ENCODE measurements around the gene TSPAN9.

Gene TSPAN9

DNA sequence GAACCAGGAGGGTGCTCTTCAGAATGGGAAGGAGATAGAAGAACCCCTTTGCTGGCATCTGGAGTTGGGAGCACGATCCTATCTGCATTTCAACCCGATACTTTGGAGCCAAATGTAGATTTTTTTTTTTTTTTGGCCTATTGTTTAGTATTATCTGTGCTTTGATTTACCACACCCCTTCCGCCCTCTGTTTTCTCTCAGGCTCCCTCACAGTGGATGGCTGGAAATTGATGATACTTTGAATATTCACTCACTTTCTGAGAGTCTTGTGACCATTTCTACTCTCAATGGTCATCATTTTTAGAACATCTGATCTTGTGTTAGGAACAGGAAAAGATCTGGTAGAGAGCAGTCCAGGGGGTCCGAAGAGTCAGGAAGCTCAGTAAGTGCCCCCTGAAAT lies 9.0 kb downstream of the TSPAN9 start:
- H3K9me3 ChIP-seq (ENCODE audit: low read depth, low read length), result no peaks in the 10 kb centered on the region
- TF ChIP-seq FOXP2 (optimal IDR thresholded peaks at IDR 0.05; ENCODE audit: control extremely low read depth, extremely low read length, insufficient read depth) (no peak), POLR2AphosphoS5 (IDR thresholded peaks at IDR 0.05; ENCODE audit: borderline replicate concordance, low read depth, low read length) (no peak), EZH2 (IDR thresholded peaks at IDR 0.05) (no peak)
- no peak for DNase-seq (ENCODE audit: low read depth, low spot score)
- H3K36me3 ChIP-seq (ENCODE audit: insufficient read depth, low read length), result no peaks in the 10 kb centered on the region; the same call in 1 of the 2 replicates
- H3K9ac ChIP-seq (ENCODE audit: insufficient read length), result no peak overlapping the region
- H3K27ac ChIP-seq, result no peak overlapping the region
- H3K4me3 ChIP-seq, result no peak overlapping the region

GRCh38 chr12:3086729-3087323 lies 9.6 kb downstream of the TSPAN9 start:
- H3K9ac ChIP-seq (ENCODE audit: insufficient read length), result no peak overlapping the region
- H3K27ac ChIP-seq, result no peak overlapping the region
- no peak overlapping the region for H3K4me3 ChIP-seq
- H3K9me3 ChIP-seq (ENCODE audit: low read depth, low read length), result no peaks in the 10 kb centered on the region
- no peak for TF ChIP-seq EZH2 (IDR thresholded peaks at IDR 0.05)
- no peak for DNase-seq (ENCODE audit: low read depth, low spot score)
- H3K36me3 ChIP-seq (ENCODE audit: insufficient read depth, low read length), result no peaks in the 10 kb centered on the region; the same call in 1 of the 2 replicates

GRCh38 chr12:3087758-3088650 lies 10.8 kb downstream of the TSPAN9 start:
- Histone ChIP-seq H3K9me3 (ENCODE audit: low read depth, low read length) (no peaks in the 10 kb centered on the region), H3K27ac (no peak overlapping the region), H3K4me3 (no peak overlapping the region), H3K9ac (ENCODE audit: insufficient read length) (no peak overlapping the region), H3K36me3 (ENCODE audit: insufficient read depth, low read length) (no peaks in the 10 kb centered on the region; the same call in 1 of the 2 replicates)
- TF ChIP-seq POLR2AphosphoS5 (IDR thresholded peaks at IDR 0.05; ENCODE audit: borderline replicate concordance, low read depth, low read length), result no peak
- no peak for TF ChIP-seq EZH2 (IDR thresholded peaks at IDR 0.05)
- TF ChIP-seq FOXP2 (optimal IDR thresholded peaks at IDR 0.05; ENCODE audit: control extremely low read depth, extremely low read length, insufficient read depth), result no peak
- DNase-seq (ENCODE audit: low read depth, low spot score), result no peak

- no peak for DNase-seq (ENCODE audit: low read depth, low spot score)
- Histone ChIP-seq H3K4me3 (no peak overlapping the region), H3K9ac (ENCODE audit: insufficient read length) (no peak overlapping the region), H3K27ac (no peak overlapping the region), H3K9me3 (ENCODE audit: low read depth, low read length) (no peaks in the 10 kb centered on the region), H3K36me3 (ENCODE audit: insufficient read depth, low read length) (no peaks in the 10 kb centered on the region)
- TF ChIP-seq FOXP2 (optimal IDR thresholded peaks at IDR 0.05; ENCODE audit: control extremely low read depth, extremely low read length, insufficient read depth), result no peak
- TF ChIP-seq EZH2 (IDR thresholded peaks at IDR 0.05), result no peak
- TF ChIP-seq POLR2AphosphoS5 (IDR thresholded peaks at IDR 0.05; ENCODE audit: borderline replicate concordance, low read depth, low read length), result no peak
Measured at GRCh38 chr12:3089588-3089987, 12.4 kb downstream of the TSPAN9 start.

- H3K27ac ChIP-seq, result no peak overlapping the region
- TF ChIP-seq EZH2 (IDR thresholded peaks at IDR 0.05) (no peak), FOXP2 (optimal IDR thresholded peaks at IDR 0.05; ENCODE audit: control extremely low read depth, extremely low read length, insufficient read depth) (no peak), POLR2AphosphoS5 (IDR thresholded peaks at IDR 0.05; ENCODE audit: borderline replicate concordance, low read depth, low read length) (no peak)
- H3K9me3 ChIP-seq (ENCODE audit: low read depth, low read length), result no peaks in the 10 kb centered on the region
- no peak for DNase-seq (ENCODE audit: low read depth, low spot score)
- no peak overlapping the region for H3K4me3 ChIP-seq
- H3K9ac ChIP-seq (ENCODE audit: insufficient read length), result no peak overlapping the region
- H3K36me3 ChIP-seq (ENCODE audit: insufficient read depth, low read length), result no peaks in the 10 kb centered on the region
Measured at GRCh38 chr12:3090240-3091037, 13.3 kb downstream of the TSPAN9 start.

DNA sequence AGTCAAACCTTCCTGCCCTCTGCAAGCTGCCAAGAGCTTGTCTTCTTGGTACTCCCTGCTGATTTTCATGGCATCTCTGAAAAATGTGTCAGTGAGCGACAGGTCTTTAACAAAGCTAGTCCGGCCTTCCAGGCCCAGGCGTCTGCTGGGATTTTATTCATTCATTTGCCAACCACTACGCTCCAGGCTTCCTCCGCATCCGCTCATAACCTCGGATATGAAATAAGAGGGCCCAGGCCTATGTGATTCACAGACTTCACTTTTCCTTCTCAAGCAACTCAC lies 13.8 kb downstream of the TSPAN9 start:
- TF ChIP-seq FOXP2 (optimal IDR thresholded peaks at IDR 0.05; ENCODE audit: control extremely low read depth, extremely low read length, insufficient read depth) (no peak), POLR2AphosphoS5 (IDR thresholded peaks at IDR 0.05; ENCODE audit: borderline replicate concordance, low read depth, low read length) (no peak), EZH2 (IDR thresholded peaks at IDR 0.05) (no peak)
- DNase-seq (ENCODE audit: low read depth, low spot score), result no peak
- Histone ChIP-seq H3K36me3 (ENCODE audit: insufficient read depth, low read length) (no peaks in the 10 kb centered on the region), H3K4me3 (no peak overlapping the region), H3K9me3 (ENCODE audit: low read depth, low read length) (no peaks in the 10 kb centered on the region), H3K27ac (no peak overlapping the region), H3K9ac (ENCODE audit: insufficient read length) (no peak overlapping the region)

- no peak overlapping the region for H3K9ac ChIP-seq (ENCODE audit: insufficient read length)
- no peaks in the 10 kb centered on the region for H3K36me3 ChIP-seq (ENCODE audit: insufficient read depth, low read length)
- no peak overlapping the region for H3K4me3 ChIP-seq
- no peak overlapping the region for H3K27ac ChIP-seq
- TF ChIP-seq EZH2 (IDR thresholded peaks at IDR 0.05), result no peak
- TF ChIP-seq FOXP2 (optimal IDR thresholded peaks at IDR 0.05; ENCODE audit: control extremely low read depth, extremely low read length, insufficient read depth), result no peak
- TF ChIP-seq POLR2AphosphoS5 (IDR thresholded peaks at IDR 0.05; ENCODE audit: borderline replicate concordance, low read depth, low read length), result no peak
- DNase-seq (ENCODE audit: low read depth, low spot score), result no peak
- no peaks in the 10 kb centered on the region for H3K9me3 ChIP-seq (ENCODE audit: low read depth, low read length)
Measured at GRCh38 chr12:3091382-3092241, 14.4 kb downstream of the TSPAN9 start.

All from SK-N-MC (cell line).